Glomerular visceral epithelial cell (primary cell): ENCODE measurements around the gene DGCR8.

Source experiments
- DNase-seq: peaks from one replicate; pipeline ENCODE4 v3.0.0-alpha.2; 2016; ENCODE audit errors: extremely low spot score

DGCR8 gene

DNA sequence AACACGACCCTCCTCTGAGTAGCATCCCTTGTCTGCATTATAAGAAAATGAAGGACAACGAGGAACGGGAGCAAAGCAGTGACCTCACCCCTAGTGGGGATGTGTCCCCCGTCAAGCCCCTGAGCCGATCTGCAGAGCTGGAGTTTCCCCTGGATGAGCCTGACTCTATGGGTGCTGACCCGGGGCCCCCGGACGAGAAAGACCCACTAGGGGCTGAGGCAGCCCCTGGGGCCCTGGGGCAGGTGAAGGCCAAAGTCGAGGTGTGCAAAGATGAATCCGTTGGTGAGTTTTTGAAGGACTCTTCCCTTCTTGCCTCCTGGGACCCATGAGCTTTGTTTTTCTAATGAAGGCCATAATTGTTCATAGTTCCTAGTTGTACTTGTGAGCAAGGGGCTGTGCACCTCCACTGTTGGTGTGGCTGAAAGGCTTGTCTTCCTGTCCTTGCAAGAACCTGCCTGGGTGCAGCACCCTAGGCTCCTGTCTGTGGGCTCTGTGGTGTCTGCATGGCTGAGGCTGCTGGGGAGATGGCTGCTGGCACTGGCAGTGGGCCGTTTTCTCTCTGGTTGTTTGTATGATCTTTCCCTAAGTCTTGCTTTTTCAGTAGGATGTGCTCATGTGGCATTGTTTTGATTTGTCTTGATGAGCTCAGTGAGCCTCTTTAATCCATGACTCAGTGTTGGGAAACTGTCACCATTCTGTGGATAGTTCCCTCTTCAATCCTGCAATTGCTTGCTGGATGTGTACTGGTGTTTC lies 10.1 kb downstream of the DGCR8 start:
- no peak for DNase-seq

DNA sequence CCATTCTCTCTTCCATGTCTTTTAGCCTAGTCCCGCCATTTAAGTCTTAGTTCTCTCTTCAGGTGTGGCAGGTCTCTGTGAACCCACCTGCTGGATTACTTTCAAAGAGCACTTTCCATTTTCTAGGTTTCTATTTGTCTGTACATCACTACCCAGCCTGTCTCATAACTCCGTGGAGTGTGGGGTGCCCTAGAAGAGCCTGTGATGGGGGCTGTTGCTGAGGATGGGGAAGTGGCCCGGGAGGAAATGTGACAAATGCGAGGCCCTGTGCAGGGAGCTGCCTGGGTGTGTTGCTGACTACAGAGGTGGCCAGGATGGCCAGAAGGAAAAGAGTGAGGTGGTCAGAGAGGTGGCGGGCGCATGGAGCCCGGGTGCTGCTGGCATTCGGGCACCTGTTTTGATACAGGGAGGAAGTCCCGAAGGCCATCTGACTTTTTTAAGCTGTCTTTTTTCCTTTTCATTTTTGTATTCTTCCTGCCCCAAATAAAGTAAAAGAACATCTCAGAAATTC lies 10.7 kb downstream of the DGCR8 start:
- no peak for DNase-seq

DNA sequence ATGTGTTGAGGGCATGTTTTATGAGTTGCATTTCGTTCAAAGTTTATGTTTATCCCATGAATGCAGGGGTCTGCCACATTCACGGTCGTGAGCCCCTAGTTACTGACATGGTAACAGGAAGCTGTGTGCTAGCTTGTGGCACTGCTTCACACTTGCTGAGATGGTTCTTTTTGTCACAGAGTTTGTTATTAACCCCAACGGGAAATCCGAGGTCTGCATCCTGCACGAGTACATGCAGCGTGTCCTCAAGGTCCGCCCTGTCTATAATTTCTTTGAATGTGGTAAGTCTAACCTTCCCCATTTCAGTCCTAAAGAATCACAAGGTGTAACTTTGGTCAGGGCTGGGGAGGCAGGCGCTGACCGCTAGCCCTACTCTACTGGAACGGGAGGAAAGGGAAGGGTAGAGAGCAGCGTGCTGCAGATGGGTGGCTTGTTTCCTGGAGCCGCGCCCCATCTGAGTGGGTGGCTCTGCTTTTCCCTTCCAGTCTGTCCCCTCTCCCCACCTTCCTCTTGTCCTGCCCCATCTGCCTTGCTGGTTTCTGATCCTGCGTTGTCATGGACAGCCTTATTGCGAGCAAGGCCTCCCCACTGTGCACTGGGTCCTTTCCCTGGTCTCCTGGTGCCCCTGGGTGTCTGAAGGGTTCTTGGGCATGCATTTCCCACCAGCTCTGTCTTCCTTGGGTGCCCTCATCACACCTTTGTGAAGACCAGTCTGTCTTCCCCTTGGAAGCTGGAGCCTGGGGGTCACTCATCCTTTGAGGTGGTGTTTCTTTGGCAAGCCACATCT lies 11.8 kb downstream of the DGCR8 start:
- no peak for DNase-seq

DNA sequence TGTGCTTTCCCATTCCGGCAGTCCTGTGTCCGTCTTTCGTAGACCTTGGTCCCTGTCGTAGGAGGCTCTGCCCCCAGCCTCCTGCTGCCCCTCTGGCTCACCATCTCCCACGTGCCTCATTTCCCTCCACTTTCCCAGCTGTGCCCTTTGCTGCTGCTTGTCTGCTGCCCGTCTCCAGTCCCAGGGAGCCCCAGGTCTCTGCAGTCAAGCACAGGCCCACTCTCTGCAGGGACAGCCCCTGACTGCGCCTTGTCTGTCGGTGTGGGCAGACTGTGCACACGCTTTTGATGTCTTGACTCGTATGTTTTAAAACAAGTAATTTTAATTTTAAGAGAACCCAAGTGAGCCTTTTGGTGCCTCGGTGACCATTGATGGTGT lies 12.4 kb downstream of the DGCR8 start:
- DNase-seq, result no peak

DNA sequence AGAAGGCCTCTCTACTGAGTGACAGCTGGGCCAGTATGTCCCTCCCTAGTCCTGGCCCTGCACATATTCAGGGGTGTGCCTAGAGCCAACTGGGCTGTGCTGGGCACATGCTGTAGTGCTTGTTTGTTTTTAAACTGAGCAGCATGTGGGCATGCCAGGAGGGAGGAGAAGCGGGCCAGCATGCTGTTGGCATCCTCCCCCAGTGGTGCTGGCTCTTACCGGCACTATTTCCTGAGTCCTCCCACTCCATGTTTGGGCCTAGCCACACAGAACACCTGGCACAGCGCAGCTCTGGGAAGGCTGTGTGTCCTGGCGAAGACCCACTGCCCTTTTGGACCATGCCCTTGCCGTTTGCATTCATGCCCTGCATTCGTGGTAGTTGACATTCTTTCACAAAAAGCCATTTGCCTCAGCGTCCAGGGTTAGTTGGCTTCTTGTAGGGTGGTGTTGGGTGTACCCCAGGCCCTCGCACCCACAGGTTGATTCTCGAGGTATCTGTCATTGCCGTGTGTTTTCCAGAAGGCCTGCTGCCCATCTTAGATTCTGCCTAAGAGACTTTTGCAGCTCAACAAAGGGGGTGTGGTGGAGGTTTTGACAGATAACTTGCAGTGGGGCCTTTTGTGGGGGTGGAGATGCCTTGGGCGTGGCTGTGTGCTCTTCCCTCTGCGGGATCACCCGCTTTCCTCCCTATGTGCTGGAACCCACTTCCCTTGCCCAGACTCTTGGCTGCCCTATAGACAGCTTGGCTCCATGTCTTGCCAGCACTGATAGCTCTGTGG lies 13.6 kb downstream of the DGCR8 start:
- DNase-seq, result no peak

DNA sequence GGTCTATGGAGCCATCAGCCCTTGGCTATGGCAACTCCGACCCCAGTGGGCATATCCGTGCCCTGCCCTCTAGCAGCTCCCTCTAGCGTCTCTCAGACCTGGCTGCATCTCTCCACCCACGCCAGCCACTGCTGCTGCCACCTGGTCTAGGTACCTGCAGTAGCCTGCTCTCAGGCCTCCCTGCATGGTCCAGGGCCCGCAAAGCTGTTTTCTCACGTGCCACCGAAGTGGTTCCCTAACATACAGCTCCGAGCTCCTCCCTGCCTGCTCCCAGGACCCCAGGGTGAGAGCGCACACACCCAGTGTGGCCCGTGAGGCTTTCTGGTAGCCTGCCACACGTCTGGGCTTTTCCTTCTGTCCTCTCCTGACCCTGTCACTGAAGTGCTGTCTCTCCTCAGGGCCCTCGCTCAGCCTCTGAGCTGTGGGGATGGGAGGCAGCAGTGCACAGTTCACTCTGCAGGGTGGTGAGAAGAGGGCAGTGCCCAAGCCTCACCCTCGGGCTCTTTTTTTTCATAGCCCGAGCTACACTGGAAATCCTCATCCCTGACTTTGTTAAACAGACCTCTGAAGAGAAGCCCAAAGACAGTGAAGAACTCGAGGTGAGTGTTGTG lies 14.3 kb downstream of the DGCR8 start:
- no peak for DNase-seq

DNA sequence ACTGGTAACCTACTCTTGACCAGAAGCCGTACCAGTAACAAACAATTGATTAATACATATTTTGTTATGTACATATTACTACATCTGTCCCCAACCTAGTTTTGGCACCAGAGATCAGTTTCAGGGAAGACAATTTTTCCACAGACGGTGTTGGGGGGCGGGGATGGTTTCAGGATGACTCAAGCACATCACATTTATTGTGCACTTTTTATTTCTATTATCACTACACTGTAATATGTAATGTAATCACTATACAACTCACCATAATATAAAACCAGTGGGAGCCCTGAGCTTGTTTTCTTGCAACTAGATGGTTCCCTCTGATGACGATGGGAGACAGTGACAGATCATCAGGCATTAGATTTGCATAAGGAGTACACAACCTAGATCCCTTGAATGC lies 15.5 kb downstream of the DGCR8 start:
- no peak for DNase-seq

DNA sequence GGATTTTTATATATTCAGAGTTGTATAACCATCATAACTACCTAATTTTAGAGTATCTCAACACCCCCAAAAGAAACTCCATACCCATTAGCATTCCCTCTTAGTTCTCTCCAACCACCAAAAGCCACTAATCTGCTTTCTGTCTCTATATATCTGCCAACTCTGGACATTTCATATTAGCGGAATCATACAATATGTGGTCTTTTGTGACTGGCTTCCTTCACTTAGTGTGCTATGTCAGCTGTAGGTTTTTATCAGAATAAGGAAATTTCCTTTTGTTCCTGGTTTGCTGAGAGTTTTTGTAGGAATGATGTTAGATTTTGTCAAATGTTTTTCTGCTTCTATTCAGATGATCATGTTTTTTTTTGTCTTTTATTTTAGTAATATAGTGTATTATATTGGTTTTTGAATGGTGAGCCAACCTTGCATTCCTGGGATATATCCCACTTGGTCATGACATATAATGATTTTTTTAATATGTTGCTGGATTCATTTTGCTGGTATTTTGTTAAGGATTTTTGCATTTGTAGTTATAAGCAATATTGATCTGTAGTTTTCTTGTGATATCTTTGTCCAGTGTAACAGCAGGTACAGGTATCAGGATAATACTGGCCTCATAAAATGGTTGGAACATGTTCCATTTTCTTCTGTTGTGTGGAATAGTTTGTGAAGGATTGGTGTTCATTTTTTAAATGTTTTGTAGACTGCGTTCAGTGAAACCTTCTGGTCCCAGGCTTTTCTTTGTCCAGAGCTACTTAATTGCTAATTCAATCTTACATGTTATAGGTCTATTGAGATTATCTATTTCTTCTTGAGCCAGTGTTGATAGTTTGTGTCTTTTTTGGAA lies 16.8 kb downstream of the DGCR8 start:
- no peak for DNase-seq

DNA sequence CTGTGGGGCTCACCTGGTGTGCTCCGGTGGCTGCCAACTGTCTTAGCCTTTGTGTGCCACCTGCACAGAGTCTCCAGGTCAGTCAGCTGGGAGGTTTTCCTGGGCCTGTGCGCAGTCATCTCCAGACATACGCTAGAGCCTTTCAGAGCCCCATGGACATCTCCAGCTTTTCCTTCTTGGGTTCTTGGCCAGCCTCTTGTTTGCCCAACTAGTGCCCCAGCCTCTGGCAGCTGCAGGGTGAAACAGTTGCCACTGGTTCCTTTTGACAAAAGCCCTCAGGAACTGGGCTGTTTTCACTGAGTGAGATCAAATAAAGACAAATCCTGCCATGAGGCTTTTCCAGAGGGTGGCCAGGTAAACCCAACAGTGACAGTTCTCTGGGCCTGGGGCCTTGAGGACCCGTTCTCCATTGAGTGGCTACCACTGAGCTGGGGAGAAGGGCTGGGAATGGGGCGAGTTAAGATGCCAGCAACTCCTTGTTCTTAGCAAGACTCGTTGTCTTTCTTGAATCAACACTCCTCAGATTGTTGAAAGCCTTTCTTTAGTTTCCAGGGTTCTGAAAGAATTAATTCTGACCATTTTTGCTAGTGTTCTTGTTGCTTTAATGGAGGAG lies 19.2 kb downstream of the DGCR8 start:
- DNase-seq, result no peak

DNA sequence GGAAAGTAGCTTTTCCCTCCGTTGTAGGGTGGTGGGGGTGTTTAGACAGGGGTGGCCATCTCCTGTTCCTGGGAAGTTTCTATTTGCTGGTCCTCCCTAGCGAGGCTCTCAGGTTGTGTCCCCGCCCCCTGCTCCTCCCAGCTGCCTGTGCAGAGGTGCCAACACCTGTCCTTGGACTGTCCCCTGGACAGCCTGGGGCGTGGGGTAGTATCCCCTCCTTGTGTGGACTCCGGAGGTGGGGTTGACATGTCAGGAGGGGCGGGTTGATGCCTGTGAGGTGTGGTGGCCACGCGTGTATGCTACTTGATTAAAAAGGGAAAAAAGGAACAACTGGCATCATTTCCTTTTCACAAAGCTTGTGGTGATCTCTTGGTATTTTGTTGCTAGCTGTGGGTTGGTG lies 21.6 kb downstream of the DGCR8 start:
- DNase-seq, result no peak

DNA sequence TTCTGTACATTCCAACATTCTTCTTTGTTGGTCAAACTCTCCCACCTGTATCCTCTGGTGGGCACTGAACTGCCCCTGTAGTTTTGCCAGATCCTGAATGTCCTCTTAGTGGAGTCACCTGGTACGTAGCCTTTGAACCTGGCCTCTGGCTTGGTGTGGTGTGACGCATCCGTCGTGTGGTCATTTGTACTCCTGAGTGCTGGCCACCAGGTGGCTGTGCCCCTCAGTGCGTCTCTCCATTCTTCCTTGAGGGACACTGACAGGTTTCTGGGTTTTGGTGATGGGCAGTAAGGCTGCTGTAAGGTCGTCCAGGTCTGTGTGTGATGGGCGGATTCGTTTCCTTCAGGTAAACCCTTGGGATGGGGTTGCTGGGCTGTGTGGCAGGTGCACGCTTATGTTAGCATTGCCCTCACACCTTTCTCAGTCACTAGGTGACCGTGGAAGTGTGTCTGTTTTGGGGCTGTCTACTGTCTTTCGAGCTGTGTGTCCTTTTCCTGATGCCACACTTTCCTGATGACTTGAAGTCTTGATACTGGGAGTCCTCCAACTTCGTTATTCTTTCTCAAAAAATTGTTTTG lies 22.3 kb downstream of the DGCR8 start:
- DNase-seq, result no peak

DNA sequence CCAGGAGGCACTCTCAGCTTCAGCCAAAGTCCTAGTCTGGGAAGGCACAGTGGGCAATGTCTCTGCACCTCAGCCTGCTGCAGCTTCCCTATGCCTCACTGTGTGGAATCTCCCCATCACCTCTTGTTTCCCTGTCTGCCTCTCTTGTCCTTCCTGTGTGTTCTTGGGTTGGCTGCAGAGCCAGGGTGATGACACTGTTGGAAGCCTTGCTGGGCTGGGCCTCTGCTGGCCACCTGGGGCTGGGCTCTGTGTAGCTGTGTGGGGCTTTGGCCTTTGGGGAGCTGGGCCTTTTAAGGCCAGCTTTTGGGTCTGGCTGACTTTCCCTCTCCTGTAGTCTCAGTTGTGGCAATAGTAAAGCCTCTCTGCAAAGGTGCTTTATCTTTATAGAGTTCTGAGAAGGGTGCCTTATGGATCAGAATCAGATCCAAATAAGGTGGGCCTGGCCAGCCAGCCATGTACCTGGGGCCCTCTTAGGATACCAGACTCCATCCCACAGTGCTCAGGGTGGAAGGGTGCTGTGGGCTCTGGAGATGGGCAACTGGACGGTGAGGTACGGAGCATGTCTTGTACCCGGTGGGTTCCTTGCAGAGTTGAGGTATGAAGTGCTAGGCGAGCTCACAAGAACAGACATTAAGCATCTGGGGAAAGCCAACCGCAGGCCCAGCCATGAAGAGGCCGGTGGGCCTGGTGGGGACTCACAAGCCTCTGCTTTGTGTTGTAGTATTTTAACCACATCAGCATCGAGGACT lies 25.6 kb downstream of the DGCR8 start:
- no peak for DNase-seq

DNA sequence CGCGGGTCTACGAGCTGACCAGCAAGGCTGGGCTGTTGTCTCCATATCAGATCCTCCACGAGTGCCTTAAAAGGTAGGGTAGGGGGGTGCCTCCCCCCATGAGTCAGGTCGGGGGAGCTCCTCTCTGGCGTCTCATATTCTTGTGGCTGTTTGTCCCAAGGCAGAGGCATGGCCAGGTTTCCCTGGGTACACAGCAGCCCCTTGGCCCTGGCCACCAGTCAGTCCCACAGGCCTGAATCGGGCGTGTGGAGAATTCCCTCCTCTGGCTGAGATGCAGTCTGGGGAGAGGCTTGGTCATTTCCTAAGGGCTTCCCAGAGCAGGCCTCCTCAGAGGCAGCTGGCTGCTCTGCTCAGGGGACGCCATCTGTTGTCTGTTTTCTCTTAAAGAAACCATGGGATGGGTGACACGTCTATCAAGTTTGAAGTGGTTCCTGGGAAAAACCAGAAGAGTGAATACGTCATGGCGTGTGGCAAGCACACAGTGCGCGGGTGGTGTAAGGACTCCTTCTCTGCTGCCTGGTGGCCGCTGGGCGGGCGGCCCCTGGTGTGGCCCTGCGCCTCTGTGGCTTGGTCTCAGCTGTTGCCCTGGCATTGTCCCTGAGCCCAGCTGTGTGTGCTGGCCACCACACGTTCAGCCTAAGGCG lies 26.3 kb downstream of the DGCR8 start:
- no peak for DNase-seq

DNA sequence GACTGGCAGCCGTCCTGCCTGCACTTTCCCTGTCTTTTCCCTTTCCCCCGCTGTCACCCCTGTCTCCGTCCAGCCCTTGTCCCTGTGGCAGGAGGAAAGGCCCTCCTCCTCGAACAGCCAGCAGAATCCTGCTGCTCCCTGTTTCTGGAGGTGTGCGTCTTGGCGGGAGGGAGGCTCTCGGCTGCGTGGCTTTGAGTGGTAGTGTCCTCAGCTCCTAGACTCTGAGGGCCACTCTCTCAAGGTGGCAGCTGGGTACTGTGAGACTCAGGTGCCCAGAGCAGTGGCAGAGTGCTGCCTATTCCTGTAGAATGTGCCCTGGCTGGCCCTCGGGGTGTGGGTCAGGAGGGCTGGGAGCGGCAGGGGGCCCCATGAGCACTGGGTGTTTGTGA lies 26.8 kb downstream of the DGCR8 start:
- no peak for DNase-seq

DNA sequence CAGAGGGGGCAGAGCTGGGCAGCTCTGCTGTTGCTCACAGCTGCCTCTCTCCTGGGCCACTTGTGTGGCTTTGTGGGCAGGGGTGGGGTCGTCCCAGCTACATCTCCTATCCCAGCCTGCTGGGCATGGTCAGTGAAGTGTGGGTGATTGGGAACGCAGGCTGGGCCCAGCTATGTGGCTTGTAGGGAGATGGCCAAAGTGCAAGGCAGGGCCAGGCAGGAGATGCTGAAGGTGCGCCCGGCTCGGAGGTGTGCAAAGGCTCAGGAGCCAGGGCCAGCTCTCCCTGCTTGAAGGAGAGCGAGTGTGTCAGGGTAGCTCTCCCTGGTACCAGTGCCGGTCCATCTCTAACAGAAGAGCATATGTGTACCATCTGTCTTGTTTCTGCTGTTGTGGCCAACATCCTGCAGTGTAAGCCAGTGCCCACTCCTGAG lies 27.4 kb downstream of the DGCR8 start:
- DNase-seq, result no peak

DNA sequence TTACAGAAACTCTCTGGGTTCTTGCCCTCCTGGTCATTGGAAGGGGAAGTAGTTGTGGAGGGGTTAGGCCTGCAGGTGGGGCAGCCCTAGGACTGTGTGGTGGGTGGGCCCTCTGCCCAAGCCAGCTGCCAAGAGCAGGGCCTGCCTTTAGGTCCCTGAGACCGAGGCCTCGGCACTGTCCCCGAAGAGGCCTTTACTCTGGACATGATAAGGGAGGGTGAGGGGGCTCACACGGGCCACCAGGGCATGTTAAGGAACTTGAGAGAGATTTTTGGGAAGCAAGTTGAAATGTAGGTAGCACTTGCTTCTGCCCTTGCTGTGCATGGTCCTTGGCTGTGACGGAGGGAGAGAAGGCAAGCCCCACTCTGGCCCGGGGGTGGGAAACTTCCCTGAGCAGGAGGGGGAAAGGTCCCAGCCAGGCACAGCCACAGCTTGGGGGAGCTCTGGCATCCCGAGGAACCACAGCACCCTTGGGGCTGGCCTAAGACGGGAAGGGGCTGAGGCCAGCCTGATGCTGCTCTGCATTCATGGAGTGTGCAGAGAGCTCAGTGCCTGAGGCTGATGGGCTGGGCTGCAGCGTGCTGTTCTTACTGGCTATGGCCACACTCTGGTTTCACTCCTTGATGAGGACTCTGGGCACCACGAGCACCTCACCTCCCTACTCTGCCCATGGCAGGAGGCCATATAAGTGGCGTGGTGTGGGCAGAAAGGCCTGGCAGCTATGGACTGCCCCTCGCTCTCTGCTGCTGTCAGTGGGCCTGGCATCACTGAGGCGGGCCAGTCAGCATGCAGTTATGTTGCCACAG lies 28.1 kb downstream of the DGCR8 start:
- no peak for DNase-seq

DNA sequence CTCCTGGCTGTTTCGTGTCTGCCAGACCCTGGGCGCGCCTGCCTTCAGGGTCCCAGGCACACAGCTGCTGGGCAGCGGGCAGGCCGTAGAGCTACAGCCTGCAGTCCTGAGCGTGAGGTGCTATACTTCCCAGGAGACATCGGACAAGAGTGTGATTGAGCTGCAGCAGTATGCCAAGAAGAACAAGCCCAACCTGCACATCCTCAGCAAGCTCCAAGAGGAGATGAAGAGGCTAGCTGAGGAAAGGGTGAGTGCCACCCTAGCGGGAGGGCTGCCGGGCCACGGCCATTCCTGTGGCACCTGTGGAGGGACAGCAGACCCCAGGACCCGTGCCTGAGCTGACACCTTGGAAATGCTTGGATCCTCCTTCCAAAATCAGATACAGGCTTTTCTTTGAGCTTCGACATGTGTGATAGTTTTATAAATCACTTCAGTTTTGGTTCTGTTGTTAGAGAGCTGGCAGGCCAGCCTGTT lies 28.8 kb downstream of the DGCR8 start:
- no peak for DNase-seq
